NCI-H510A treated with DMSO at 0.1 percent for 48 hours (cell line): ENCODE results near the gene NAV1.
"Not testable (repeated sequence)": the region's sequence is repeated elsewhere in the genome, so short reads cannot be mapped to it uniquely, and the experiment has no call there.

ENCODE experiments used
- DNase-seq: peaks from one replicate; lab custom pipeline; 2025; lab: John Stamatoyannopoulos, UW

NAV1 gene

DNA sequence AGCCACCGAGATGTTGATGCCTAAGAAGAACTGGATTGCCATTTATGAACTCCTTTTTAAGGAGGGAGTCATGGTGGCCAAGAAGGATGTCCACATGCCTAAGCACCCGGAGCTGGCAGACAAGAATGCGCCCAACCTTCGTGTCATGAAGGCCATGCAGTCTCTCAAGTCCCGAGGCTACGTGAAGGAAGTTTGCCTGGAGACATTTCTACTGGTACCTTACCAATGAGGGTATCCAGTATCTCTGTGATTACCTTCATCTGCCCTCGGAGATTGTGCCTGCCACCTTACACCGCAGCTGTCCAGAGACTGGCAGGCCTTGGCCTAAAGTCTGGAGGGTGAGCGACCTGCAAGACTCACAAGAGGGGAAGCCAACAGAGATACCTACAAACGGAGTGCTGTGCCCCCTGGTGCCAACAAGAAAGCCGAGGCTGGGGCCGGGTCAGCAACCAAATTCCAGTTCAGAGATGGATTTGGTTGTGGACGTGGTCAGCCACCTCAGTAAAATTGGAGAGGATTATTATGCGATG is 18.8 kb upstream of the NAV1 start:
- DNase-seq = not testable (repeated sequence)

GRCh38 chr1:201525193-201525778 is 13.6 kb upstream of the NAV1 start:
- DNase-seq = no peak

- no peak for DNase-seq
Measured at GRCh38 chr1:201527879-201528278, 11.0 kb upstream of the NAV1 start.

GRCh38 chr1:201528631-201529252 is 10.2 kb upstream of the NAV1 start:
- DNase-seq = no peak

GRCh38 chr1:201530741-201531531 is 8.0 kb upstream of the NAV1 start:
- DNase-seq = peak; percentile 82

GRCh38 chr1:201531551-201532425 is 7.1 kb upstream of the NAV1 start:
- peak; percentile 92 for DNase-seq

- DNase-seq = no peak
Measured at GRCh38 chr1:201533836-201534235, 5.1 kb upstream of the NAV1 start.

DNA sequence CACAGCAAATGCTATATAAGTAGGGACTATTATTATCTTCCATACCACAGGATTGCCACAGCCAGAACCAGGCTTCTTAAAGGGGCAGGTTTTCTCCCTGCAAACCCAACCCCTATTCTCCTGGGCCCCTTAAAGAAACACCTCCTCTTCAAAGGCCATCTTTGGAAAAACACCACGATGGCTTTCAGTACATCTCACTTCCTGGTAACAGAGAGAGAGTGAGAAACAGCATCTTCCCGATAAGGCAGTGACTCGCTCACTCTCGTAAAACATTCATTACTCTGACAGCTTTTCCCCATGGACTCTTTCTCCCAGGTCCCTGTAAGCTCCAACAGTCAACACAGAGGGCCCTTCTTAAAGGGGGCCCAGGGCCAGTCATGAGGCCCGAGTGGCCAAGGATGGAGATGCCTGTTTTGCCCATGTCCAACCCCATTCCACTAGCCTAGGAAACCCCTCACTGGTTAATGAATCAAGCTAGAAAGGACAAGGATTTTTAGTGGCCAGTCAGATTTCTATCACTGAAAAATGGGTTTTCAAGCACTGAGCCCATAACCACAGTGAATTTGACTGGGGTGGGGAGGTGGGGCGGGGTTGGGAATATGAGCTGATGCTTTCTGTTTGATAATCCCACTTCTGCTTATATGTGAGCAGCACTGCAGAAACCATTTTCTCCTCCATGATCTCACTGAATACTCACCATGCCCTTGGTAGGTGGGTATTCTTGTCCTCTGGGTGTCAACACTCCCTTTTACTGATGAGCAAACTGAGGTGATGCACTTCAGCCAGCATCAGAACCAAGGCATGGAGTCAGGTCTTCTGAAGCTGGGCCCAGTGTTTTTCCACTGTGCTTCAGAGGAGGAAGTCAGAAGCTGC is 3.6 kb upstream of the NAV1 start:
- DNase-seq = peak; percentile 13

DNA sequence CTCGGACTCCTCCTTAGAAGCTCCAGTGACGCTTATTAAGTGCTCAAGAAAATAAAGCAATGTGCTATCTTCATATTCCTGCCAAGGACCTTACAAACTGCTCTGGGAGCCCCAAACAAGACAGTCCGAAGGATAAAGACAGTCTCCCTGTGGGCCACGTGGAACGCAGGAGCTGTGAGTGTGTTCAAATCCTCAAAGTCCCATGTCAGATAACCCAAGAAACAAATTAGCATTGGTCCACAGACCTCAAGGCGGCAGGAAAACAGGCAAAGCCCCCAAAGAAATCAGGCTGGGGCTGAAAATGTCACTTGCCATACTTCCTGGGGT is 3.0 kb upstream of the NAV1 start:
- DNase-seq = no peak

DNA sequence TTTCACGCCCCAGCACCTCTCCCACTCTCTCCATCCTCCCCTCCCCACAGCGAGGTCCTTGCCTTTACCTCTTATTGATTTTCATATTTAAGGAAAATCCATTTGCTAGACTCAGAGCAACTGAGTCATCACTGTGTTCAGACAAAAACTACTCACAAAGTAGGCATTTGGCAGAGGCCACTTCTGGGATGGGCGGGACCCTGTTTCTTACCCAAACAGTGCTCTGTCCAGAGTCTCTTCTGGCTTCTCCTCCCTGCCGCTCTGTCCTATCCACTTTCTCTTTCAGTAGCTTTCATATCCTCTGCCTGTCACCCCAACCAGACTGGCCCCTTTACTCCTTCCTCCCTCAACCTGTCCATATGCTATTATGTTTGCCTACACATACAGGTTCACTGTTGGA is 2.4 kb upstream of the NAV1 start:
- no peak for DNase-seq

- no peak for DNase-seq
Measured at GRCh38 chr1:201537028-201537427, 1.9 kb upstream of the NAV1 start.

GRCh38 chr1:201537467-201537866 is 1.5 kb upstream of the NAV1 start:
- no peak for DNase-seq

DNA sequence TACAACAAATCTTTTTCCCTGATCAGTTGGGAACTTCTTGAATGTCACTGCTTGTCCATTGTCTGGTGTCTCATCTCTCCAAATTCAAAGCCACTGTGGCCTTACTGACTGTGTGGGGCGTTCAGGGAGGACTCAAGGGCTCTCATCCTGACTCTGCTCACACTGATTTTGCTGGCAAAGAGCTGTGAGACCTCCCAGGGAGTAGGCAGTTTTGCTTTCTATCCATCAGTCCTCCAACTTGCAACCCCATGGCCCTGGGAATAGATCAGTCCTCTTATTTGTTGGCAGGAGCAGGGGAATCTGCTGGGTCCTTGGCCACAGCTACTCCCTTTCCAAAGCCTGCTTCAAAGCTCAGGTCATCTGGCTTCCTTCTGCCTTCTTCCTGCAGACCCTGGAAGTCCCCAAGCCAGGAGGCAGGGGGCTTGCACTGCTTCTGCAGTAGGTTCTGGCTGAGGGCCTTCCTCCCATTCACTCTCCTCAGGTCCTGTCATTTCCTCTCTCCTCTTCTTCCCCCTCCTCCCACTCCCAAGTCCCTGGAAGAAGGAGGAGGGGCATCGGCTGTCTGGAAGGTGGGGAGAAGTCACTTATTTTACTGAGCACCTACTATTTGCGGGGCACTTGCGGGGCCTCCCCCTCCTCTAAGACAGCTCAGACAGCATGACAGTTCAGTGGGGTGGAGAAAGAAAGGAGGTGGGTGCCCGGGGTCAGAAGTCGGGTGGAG is 876 bp upstream of the NAV1 start:
- peak; percentile 41 for DNase-seq

GRCh38 chr1:201539561-201540431 is 869 bp downstream of the NAV1 start:
- peak; percentile 83 for DNase-seq

GRCh38 chr1:201540846-201541735 is 2.2 kb downstream of the NAV1 start:
- DNase-seq = no peak

DNA sequence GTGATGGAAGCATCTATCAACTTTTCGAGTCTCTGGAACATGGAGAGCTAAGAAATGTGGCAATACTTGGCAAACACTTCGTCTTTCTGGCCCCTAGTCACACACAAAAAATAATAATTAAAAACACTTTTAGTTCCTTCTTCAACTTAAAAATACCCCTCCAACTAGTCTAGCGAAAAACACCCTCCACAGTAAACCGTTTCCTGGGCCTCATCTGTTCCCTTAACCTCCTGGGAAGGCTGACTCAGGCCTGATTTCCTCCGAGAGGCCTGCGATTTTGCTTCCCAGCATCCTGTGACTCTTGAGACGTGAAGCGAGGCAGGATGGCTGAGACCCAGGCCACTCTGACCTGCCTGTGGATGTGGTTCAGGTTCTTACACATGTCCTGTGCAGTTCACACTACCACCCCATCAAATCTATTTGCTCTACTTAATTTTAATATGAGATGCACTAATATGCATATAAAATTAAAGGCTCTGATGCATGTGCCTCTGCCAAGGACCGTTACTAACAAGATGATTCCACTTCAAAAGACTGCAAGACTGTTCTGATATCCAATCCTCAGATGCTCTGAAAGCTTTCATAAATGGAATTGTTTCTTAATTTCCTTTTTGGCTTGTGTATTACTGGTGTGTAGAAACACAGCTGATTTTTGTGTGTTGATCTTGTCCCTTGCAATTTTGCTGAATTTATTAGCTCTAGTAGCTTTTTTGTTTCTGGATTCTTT is 3.5 kb downstream of the NAV1 start:
- no peak for DNase-seq

DNA sequence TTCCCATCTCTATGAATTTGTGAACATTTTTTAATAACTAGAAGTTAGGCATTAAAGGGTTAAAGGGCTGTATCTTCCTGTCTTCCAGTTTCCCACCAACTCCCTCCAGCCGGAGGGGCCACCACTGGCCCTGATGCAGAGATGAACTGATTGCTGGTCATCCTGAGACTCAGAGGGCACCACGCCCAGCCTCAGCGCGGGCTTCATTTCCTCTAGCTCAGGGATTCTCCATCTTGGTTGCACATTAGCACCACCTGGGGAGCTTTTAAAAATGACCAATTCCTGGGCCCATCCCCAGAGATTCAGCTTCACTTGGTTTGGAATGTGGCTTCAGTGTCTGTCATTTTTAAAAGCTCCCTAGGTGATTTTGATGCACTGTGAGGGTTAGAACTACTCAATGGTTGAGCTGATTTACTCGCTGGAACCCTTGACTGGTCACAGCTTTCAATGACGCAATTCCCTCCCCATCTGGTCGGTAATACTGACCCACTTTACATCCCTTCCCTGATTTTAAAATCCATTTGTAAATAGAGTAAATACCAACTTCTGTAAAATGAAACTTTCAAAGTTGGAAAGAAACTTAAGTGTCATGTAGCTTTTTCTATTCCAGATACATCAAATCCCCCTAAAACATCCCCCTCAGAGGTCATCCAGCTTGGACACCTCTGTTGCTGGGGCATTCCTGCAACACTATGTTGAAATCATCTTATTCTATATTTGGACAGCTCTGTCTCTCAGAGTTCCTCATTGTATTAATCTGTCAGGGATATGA is 5.1 kb downstream of the NAV1 start:
- DNase-seq = no peak
